RWPE1 (cell line): ENCODE measurements around the gene PRR14L.
A peak's percentile ranks its signal among the peaks of the same experiment; 100 is the strongest.
"Not testable (repeated sequence)": the region's sequence is repeated elsewhere in the genome, so short reads cannot be mapped to it uniquely, and the experiment has no call there.

ENCODE experiments used
- CTCF ChIA-PET: fragments of 350-600 bp; sonication (Branson Sonifier 250); formaldehyde crosslinking; extraction: SDS; loops from one replicate; lab custom pipeline; 2021; lab: Yijun Ruan, JAX
- POLR2A ChIA-PET: fragments of 400-600 bp; formaldehyde crosslinking; extraction: SDS; loops from one replicate; lab custom pipeline; 2020; ENCODE audit warnings: antibody characterized with exemption; ENCODE audit not compliant: low non-redundant PET; lab: Yijun Ruan, JAX
- DNase-seq: peaks from one replicate; pipeline ENCODE4 v3.0.0; 2012; ENCODE audit warnings: low spot score
- H3K27ac ChIP-seq: fragments of 450-650 bp; 2 replicates; pipeline ENCODE4 v1.5.1; 2017
- CTCF ChIP-seq: fragments of 450-650 bp; conservative IDR thresholded peaks from 2 replicates; pipeline ENCODE4 v1.5.1; 2017; ENCODE audit warnings: low read depth, mild to moderate bottlenecking

The PRR14L gene

GRCh38 chr22:31749636-31750364, at the start of gene PRR14L:
PRR14L (minus strand) TSS chr22:31750132; CDS start chr22:31738860, 11,272 bp downstream.
- peak; percentile 89 for DNase-seq
- H3K27ac ChIP-seq: peak within 1 kb of the TSS; percentile 91
- TF ChIP-seq CTCF: no peak
- POLR2A ChIA-PET: no interaction called here
- CTCF ChIA-PET: no interaction called here

GRCh38 chr22:31799358-31799757, 49.4 kb upstream of the PRR14L start:
- CTCF ChIA-PET: interaction anchor here (0.7 kb wide), 1 partner anchor 75 kb away, joined by 4 read pairs; no protein-coding TSS in a partner anchor
- DNase-seq, POLR2A ChIA-PET: not testable (repeated sequence)
- H3K27ac ChIP-seq: peak overlapping the region; percentile 47; the same call in 1 of the 2 replicates

- DNase-seq: no peak
- H3K27ac ChIP-seq: no peak overlapping the region
- ChIA-PET CTCF (no interaction called here), POLR2A (no interaction called here)
- TF ChIP-seq CTCF: no peak
These were observed 40.3 kb upstream of the PRR14L start for GRCh38 chr22:31790240-31790639.

- DNase-seq: no peak
- POLR2A ChIA-PET: no interaction called here
- CTCF ChIA-PET: no interaction called here
- TF ChIP-seq CTCF: no peak
- H3K27ac ChIP-seq: no peak overlapping the region
These were observed 39.9 kb upstream of the PRR14L start for GRCh38 chr22:31789803-31790202.

- POLR2A ChIA-PET: no interaction called here
- TF ChIP-seq CTCF: no peak
- peak; percentile 8 for DNase-seq
- no peak overlapping the region for H3K27ac ChIP-seq
- CTCF ChIA-PET: interaction anchor here (0.6 kb wide), 2 partner anchors 15 to 62 kb away, joined by 3 to 6 read pairs; no protein-coding TSS in a partner anchor
These were observed 26.3 kb upstream of the PRR14L start for GRCh38 chr22:31776231-31776630.

- no peak overlapping the region for H3K27ac ChIP-seq
- DNase-seq: no peak
- ChIA-PET POLR2A (no interaction called here), CTCF (no interaction called here)
- TF ChIP-seq CTCF: no peak
These were observed 23.5 kb upstream of the PRR14L start for GRCh38 chr22:31773416-31773815.

GRCh38 chr22:31768422-31769059, 18.6 kb upstream of the PRR14L start:
- DNase-seq: no peak
- no peak overlapping the region for H3K27ac ChIP-seq
- POLR2A ChIA-PET: no interaction called here
- TF ChIP-seq CTCF: no peak
- CTCF ChIA-PET: no interaction called here
